Pancreas (tissue), 10 donors: ENCODE results near the gene CDCP2. TPM values are rescaled to one million over a fixed set of nuclear protein-coding genes. Genes with fewer than 3 reads are reported as not detected.

ENCODE experiments used
- ATAC-seq, 4 donors: fragments of 200-7000 bp; cut with Tn5 transposase; one replicate each; pipeline versions ENCODE4 v1.8.0 to v1.9.1; 2020; ENCODE audit warnings: mild to moderate bottlenecking in 4 of 4, moderate library complexity in 4 of 4
- DNase-seq, 6 donors: peaks; one replicate each; pipeline ENCODE4 v3.0.0-alpha.2; 2020
- FAIRE-seq: peaks from 2 replicates; lab custom pipeline; 2012; peaks lifted over from hg19 to GRCh38; lab: Jason Lieb, UNC
- H3K27ac ChIP-seq, 4 donors: fragments of 200-600 bp; sonication (generic); 1 replicate in 3 of 4; 2 replicates in 1 of 4; pipeline versions ENCODE4 v1.5.0 to v1.8.0; 2020
- H3K27me3 ChIP-seq, 4 donors: fragments of 200-600 bp; one replicate each; pipeline ENCODE4 v1.8.0; 2021
- H3K36me3 ChIP-seq, 3 donors: fragments of 200-600 bp; sonication (generic) in 1 of 3; one replicate each; pipeline versions ENCODE4 v1.5.0 to v1.8.0; 2020 to 2021
- H3K4me1 ChIP-seq, 3 donors: fragments of 200-600 bp; one replicate each; pipeline ENCODE4 v1.8.0; 2021
- H3K4me3 ChIP-seq, 4 donors: fragments of 200-600 bp; sonication (generic) in 2 of 4; one replicate each; pipeline versions ENCODE4 v1.5.0 to v1.8.0; 2020 to 2021
- H3K9me3 ChIP-seq, 4 donors: fragments of 200-600 bp; one replicate each; pipeline ENCODE4 v1.8.0; 2021
- CTCF ChIP-seq, 4 donors: fragments of 200-600 bp; sonication (generic) in 3 of 4; IDR thresholded peaks; one replicate each; pipeline versions ENCODE4 v1.5.0 to v1.8.0; 2021; ENCODE audit warnings: antibody characterized with exemption in 4 of 4
- WGBS, 2 donors: extraction: QIAGEN DNeasy Blood & Tissue Kit; methylation state at CpG; one replicate each; pipeline ENCODE4 v1.1.7; 2013; 5-methylcytosine and 5-hydroxymethylcytosine counted together
- intact Hi-C, 3 donors: fragments of 100-400 bp; cut with DNase I; formaldehyde crosslinking; loops; one replicate each; pipeline versions ENCODE4 v1.11.1 to v1.14.2; 2022
- polyA plus RNA-seq, 2 donors: library from polyadenylated mRNA; stranded (reverse); fragments of 200-250 nt; gene quantifications; one replicate each; pipeline ENCODE4 v1.2.3, GENCODE V29; 2013
- total RNA-seq, 6 donors: library from RNA; stranded (reverse); fragmentation: NEBNext Ultra II Directional in 4 of 6; extraction: Animal tissue kit (Norgen Biotek cat#: 25700) in 4 of 6; gene quantifications; one replicate each; pipeline versions ENCODE4 v1.2.1 to v1.2.4, GENCODE V29; 2021 to 2023
- donor health status: healthy with polysubstance abuse.
- donor health status: DM: no; HTN: no; CAD: no; lungs with moderate emphysema.
- donor health status: DM: no; HTN: no; CAD: no.
- donor health status: control.
- donor health status: control.
- donor health status: Bipolar disorder and iron deficiency.
- donor health status: DM: yes; HTN: yes; CAD: no.
- donor health status: DM: no; HTN: no; CAD: no.
- donor health status: DM: no; HTN: no; CAD: no.
- donor health status: DM: yes; HTN: yes; CAD: no.

The CDCP2 gene
- total and polyA plus RNA-seq, 8 donors: 0.08 TPM; not detected in 7

- H3K36me3 ChIP-seq: peaks cover 0 to 6% (median 0%) of the 10 kb centered on the region in 3 donors
- no peak overlapping the region for H3K4me3 ChIP-seq
- no peaks in the 10 kb centered on the region for H3K27me3 ChIP-seq
- DNase-seq (no peak), FAIRE-seq (no peak), ATAC-seq (no peak)
- 85 to 94% methylated on average over 5 of the region's 5 CpGs for WGBS, 2 donors
- TF ChIP-seq CTCF (IDR thresholded peaks at IDR 0.05): no peak
- H3K4me1 ChIP-seq: no peaks in the 10 kb centered on the region
- intact Hi-C loops: no loop called here
- no peaks in the 10 kb centered on the region for H3K9me3 ChIP-seq
- no peak overlapping the region for H3K27ac ChIP-seq
These were observed 40.7 kb upstream of the CDCP2 start for GRCh38 chr1:54193453-54193852.

- WGBS, 2 donors: 0 to 92% methylated on average over 1 of the region's 1 CpG
- Histone ChIP-seq H3K9me3 (no peaks in the 10 kb centered on the region), H3K27me3 (no peaks in the 10 kb centered on the region), H3K4me3 (no peak overlapping the region), H3K4me1 (no peaks in the 10 kb centered on the region), H3K27ac (no peak overlapping the region), H3K36me3 (peaks cover 0 to 11% (median 0%) of the 10 kb centered on the region in 3 donors)
- TF ChIP-seq CTCF (IDR thresholded peaks at IDR 0.05): no peak
- no peak for DNase-seq
- FAIRE-seq: no peak
- intact Hi-C loops: no loop called here
- no peak for ATAC-seq
These were observed 38.7 kb upstream of the CDCP2 start for GRCh38 chr1:54191525-54191924.

- H3K27ac ChIP-seq: no peak overlapping the region
- H3K4me1 ChIP-seq: no peaks in the 10 kb centered on the region
- H3K4me3 ChIP-seq: no peak overlapping the region
- no peaks in the 10 kb centered on the region for H3K9me3 ChIP-seq
- H3K27me3 ChIP-seq: no peaks in the 10 kb centered on the region
- DNase-seq (no peak), FAIRE-seq (no peak), ATAC-seq (no peak)
- 83 to 84% methylated on average over 9 of the region's 9 CpGs for WGBS, 2 donors
- TF ChIP-seq CTCF (IDR thresholded peaks at IDR 0.05): no peak
- H3K36me3 ChIP-seq: peaks cover 0 to 11% (median 0%) of the 10 kb centered on the region in 3 donors
- intact Hi-C loops: no loop called here
These were observed 37.7 kb upstream of the CDCP2 start for GRCh38 chr1:54190526-54190925.

GRCh38 chr1:54188291-54188690, 35.5 kb upstream of the CDCP2 start:
- DNase-seq: no peak
- Histone ChIP-seq H3K27ac (no peak overlapping the region), H3K4me3 (no peak overlapping the region), H3K27me3 (no peaks in the 10 kb centered on the region), H3K9me3 (no peaks in the 10 kb centered on the region), H3K4me1 (no peaks in the 10 kb centered on the region), H3K36me3 (peaks cover 0 to 11% (median 0%) of the 10 kb centered on the region in 3 donors)
- FAIRE-seq: no peak
- WGBS, 2 donors: 78 to 89% methylated on average over 1 of the region's 1 CpG
- ATAC-seq: no peak
- intact Hi-C loops: no loop called here
- TF ChIP-seq CTCF (IDR thresholded peaks at IDR 0.05): no peak

GRCh38 chr1:54186056-54186455, 33.3 kb upstream of the CDCP2 start:
- no peak for FAIRE-seq

More at GRCh38 chr1:54186056-54186455, 33.3 kb upstream of the CDCP2 start:
- H3K36me3 ChIP-seq: peaks cover 0 to 5% (median 0%) of the 10 kb centered on the region in 3 donors
- WGBS, 2 donors: 83 to 84% methylated on average over 3 of the region's 3 CpGs
- DNase-seq (no peak), ATAC-seq (no peak)
- no peaks in the 10 kb centered on the region for H3K27me3 ChIP-seq
- no peak for TF ChIP-seq CTCF (IDR thresholded peaks at IDR 0.05)
- H3K4me3 ChIP-seq: no peak overlapping the region
- H3K9me3 ChIP-seq: no peaks in the 10 kb centered on the region
- no peak overlapping the region for H3K27ac ChIP-seq
- no peaks in the 10 kb centered on the region for H3K4me1 ChIP-seq
- intact Hi-C loops: no loop called here
